OCI-LY1 (cell line): ENCODE measurements around the gene TMEM158.

ENCODE experiments used
- H2AFZ ChIP-seq: fragments of 200-600 bp; sonication (generic), shearing (Covaris generic); 2 replicates; pipeline ENCODE4 v1.6.0; 2014; ENCODE audit warnings: antibody characterized with exemption, mild to moderate bottlenecking, low read length
- H3F3A ChIP-seq: fragments of 200-600 bp; sonication (generic), shearing (Covaris generic); 2 replicates; pipeline ENCODE4 v1.6.0; 2014; ENCODE audit warnings: mild to moderate bottlenecking, antibody characterized with exemption, low read length, moderate library complexity; ENCODE audit not compliant: insufficient read depth
- H3K27ac ChIP-seq: fragments of 200-600 bp; sonication (generic); 2 replicates; pipeline ENCODE4 v1.5.1; 2014; ENCODE audit warnings: low read length, mixed run types, mild to moderate bottlenecking, low read depth; ENCODE audit not compliant: poor library complexity, severe bottlenecking
- H3K27me3 ChIP-seq: fragments of 200-600 bp; sonication (generic); 2 replicates; pipeline ENCODE4 v1.6.0; 2014; ENCODE audit warnings: antibody characterized with exemption, mild to moderate bottlenecking, low read length, moderate library complexity; ENCODE audit not compliant: insufficient read depth
- H3K36me3 ChIP-seq: fragments of 200-600 bp; sonication (generic); 2 replicates; pipeline ENCODE4 v1.6.1; 2014; ENCODE audit warnings: mild to moderate bottlenecking, antibody characterized with exemption, low read length, moderate library complexity, mixed read lengths; ENCODE audit not compliant: insufficient read depth
- H3K4me1 ChIP-seq: fragments of 200-600 bp; sonication (generic); 2 replicates; pipeline ENCODE4 v1.5.1; 2014; ENCODE audit warnings: mild to moderate bottlenecking, low read length, moderate library complexity; ENCODE audit not compliant: insufficient read depth, severe bottlenecking
- H3K4me2 ChIP-seq: fragments of 200-600 bp; sonication (generic), shearing (Covaris generic); 2 replicates; pipeline ENCODE4 v1.6.1; 2014; ENCODE audit warnings: low read length
- H3K4me3 ChIP-seq: fragments of 200-600 bp; sonication (generic); 2 replicates; pipeline ENCODE4 v1.5.1; 2014; ENCODE audit warnings: low read length, low read depth, mild to moderate bottlenecking, mixed read lengths; ENCODE audit not compliant: poor library complexity, severe bottlenecking
- H3K79me2 ChIP-seq: fragments of 200-600 bp; shearing (Covaris generic); 2 replicates; pipeline ENCODE4 v1.6.1; 2016; ENCODE audit warnings: mixed run types, low read length, mixed read lengths; ENCODE audit not compliant: insufficient read depth
- H3K9ac ChIP-seq: fragments of 200-600 bp; sonication (generic), shearing (Covaris generic); 2 replicates; pipeline ENCODE4 v1.6.1; 2014; ENCODE audit warnings: mild to moderate bottlenecking, low read length, mixed read lengths
- H3K9me2 ChIP-seq: fragments of 200-600 bp; sonication (generic), shearing (Covaris generic); 2 replicates; pipeline ENCODE4 v1.6.1; 2014; ENCODE audit warnings: low read depth, mild to moderate bottlenecking, low read length, mixed read lengths
- H3K9me3 ChIP-seq: fragments of 200-600 bp; shearing (Covaris generic); 2 replicates; pipeline ENCODE4 v1.6.1; 2014; ENCODE audit warnings: low read length, mixed read lengths
- H4K20me1 ChIP-seq: fragments of 200-600 bp; sonication (generic), shearing (Covaris generic); 2 replicates; pipeline ENCODE4 v1.6.0; 2016; ENCODE audit warnings: mild to moderate bottlenecking, low read length; ENCODE audit not compliant: insufficient read depth
- EZH2 ChIP-seq: fragments of 200-600 bp; sonication (generic), shearing (Covaris generic); IDR thresholded peaks from 2 replicates; pipeline ENCODE4 v1.8.0; 2017; ENCODE audit warnings: borderline replicate concordance, mixed run types, mild to moderate bottlenecking, antibody characterized with exemption, low read length, moderate library complexity, mixed read lengths
- TF ChIP-seq, protein P1 (sequence below): fragments of 200-600 bp; sonication (generic), shearing (Covaris generic); IDR thresholded peaks from 2 replicates; pipeline ENCODE4 v1.5.1; 2017; ENCODE audit warnings: mild to moderate bottlenecking, antibody characterized with exemption, low read length, moderate library complexity, mixed read lengths

The TMEM158 gene

GRCh38 chr3:45188719-45189659 lies 37.1 kb downstream of the TMEM158 start:
- Histone ChIP-seq H3F3A (no peaks in the 10 kb centered on the region), H3K4me2 (no peak overlapping the region), H3K27me3 (no peaks in the 10 kb centered on the region), H3K4me3 (no peak overlapping the region), H3K4me1 (no peaks in the 10 kb centered on the region), H3K9ac (no peak overlapping the region), H3K9me2 (no peaks in the 10 kb centered on the region), H3K79me2 (no peaks in the 10 kb centered on the region), H4K20me1 (no peaks in the 10 kb centered on the region), H3K9me3 (no peaks in the 10 kb centered on the region), H2AFZ (no peak overlapping the region), H3K27ac (no peak overlapping the region), H3K36me3 (no peaks in the 10 kb centered on the region)
- TF ChIP-seq EZH2 = no peak

GRCh38 chr3:45187694-45188141 lies 38.4 kb downstream of the TMEM158 start:
- Histone ChIP-seq H3K4me3 (no peak overlapping the region), H3K27ac (no peak overlapping the region), H3K9me2 (no peaks in the 10 kb centered on the region), H3F3A (no peaks in the 10 kb centered on the region), H3K9me3 (no peaks in the 10 kb centered on the region), H3K4me2 (no peak overlapping the region), H3K79me2 (no peaks in the 10 kb centered on the region), H3K27me3 (no peaks in the 10 kb centered on the region), H3K36me3 (no peaks in the 10 kb centered on the region), H3K9ac (no peak overlapping the region), H3K4me1 (no peaks in the 10 kb centered on the region), H4K20me1 (no peaks in the 10 kb centered on the region), H2AFZ (no peak overlapping the region)
- no peak for TF ChIP-seq EZH2
- TF ChIP-seq, protein P1, sequence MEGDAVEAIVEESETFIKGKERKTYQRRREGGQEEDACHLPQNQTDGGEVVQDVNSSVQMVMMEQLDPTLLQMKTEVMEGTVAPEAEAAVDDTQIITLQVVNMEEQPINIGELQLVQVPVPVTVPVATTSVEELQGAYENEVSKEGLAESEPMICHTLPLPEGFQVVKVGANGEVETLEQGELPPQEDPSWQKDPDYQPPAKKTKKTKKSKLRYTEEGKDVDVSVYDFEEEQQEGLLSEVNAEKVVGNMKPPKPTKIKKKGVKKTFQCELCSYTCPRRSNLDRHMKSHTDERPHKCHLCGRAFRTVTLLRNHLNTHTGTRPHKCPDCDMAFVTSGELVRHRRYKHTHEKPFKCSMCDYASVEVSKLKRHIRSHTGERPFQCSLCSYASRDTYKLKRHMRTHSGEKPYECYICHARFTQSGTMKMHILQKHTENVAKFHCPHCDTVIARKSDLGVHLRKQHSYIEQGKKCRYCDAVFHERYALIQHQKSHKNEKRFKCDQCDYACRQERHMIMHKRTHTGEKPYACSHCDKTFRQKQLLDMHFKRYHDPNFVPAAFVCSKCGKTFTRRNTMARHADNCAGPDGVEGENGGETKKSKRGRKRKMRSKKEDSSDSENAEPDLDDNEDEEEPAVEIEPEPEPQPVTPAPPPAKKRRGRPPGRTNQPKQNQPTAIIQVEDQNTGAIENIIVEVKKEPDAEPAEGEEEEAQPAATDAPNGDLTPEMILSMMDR = no peak

- H3K27me3 ChIP-seq = no peaks in the 10 kb centered on the region
- H3K27ac ChIP-seq = no peak overlapping the region
- no peaks in the 10 kb centered on the region for H3K79me2 ChIP-seq
- H3F3A ChIP-seq = no peaks in the 10 kb centered on the region
- no peak overlapping the region for H3K4me2 ChIP-seq
- H3K9ac ChIP-seq = no peak overlapping the region
- H4K20me1 ChIP-seq = no peaks in the 10 kb centered on the region
- TF ChIP-seq, protein P1 = no peak
- no peak for TF ChIP-seq EZH2
- H3K4me1 ChIP-seq = no peaks in the 10 kb centered on the region
- H3K9me2 ChIP-seq = no peaks in the 10 kb centered on the region
- H3K4me3 ChIP-seq = no peak overlapping the region
- no peaks in the 10 kb centered on the region for H3K9me3 ChIP-seq
- H2AFZ ChIP-seq = no peak overlapping the region
- H3K36me3 ChIP-seq = no peaks in the 10 kb centered on the region
Measured at GRCh38 chr3:45186871-45187270, 39.2 kb downstream of the TMEM158 start.
